Measurements from ENCODE around the gene TFIP11.

Gene TFIP11

DNA sequence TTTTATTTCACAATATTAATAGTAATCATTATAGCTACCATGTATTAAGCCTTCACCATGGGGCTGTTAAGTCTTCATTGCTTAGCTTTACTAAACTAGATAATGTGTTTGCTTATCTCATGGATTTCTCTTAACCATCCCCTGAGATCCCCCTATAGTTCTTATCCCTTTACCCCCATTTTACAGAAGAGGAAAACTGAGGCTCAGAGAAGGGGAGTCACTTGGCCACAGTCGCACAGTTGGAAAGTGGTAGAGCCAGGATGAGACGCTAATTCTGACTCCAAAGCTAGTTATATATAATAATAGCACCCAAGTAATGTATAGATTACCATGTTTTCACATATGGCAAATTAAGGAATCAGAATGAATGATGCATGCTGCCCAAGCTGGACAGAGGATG is 9.7 kb upstream of the TFIP11 start:
- TF ChIP-seq, protein P1, sequence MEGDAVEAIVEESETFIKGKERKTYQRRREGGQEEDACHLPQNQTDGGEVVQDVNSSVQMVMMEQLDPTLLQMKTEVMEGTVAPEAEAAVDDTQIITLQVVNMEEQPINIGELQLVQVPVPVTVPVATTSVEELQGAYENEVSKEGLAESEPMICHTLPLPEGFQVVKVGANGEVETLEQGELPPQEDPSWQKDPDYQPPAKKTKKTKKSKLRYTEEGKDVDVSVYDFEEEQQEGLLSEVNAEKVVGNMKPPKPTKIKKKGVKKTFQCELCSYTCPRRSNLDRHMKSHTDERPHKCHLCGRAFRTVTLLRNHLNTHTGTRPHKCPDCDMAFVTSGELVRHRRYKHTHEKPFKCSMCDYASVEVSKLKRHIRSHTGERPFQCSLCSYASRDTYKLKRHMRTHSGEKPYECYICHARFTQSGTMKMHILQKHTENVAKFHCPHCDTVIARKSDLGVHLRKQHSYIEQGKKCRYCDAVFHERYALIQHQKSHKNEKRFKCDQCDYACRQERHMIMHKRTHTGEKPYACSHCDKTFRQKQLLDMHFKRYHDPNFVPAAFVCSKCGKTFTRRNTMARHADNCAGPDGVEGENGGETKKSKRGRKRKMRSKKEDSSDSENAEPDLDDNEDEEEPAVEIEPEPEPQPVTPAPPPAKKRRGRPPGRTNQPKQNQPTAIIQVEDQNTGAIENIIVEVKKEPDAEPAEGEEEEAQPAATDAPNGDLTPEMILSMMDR (IDR thresholded peaks at IDR 0.05; ENCODE audit: extremely low read depth, missing control alignments), result no peak
- no peak for DNase-seq (ENCODE audit: low spot score)

DNA sequence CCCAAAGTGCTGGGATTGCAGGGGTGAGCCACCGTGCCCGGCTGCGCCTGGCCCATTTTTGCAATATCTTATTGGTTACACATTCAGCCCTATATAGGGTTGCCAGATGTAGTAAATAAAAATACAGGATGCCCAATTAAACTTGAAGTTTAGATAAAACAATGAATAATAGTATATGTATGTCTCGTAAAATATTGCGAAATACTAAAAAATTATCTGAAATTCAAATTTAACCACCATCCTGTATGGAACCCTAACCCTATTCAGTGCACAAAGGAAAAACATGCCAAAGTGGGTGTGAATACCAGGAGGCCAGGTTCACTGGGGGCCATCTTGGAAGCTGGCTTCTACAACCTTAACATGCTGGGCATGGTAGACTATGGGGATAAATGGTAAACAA is 5.2 kb upstream of the TFIP11 start:
- TF ChIP-seq, protein P1 (IDR thresholded peaks at IDR 0.05; ENCODE audit: extremely low read depth, missing control alignments), result no peak
- DNase-seq (ENCODE audit: low spot score), result no peak

DNA sequence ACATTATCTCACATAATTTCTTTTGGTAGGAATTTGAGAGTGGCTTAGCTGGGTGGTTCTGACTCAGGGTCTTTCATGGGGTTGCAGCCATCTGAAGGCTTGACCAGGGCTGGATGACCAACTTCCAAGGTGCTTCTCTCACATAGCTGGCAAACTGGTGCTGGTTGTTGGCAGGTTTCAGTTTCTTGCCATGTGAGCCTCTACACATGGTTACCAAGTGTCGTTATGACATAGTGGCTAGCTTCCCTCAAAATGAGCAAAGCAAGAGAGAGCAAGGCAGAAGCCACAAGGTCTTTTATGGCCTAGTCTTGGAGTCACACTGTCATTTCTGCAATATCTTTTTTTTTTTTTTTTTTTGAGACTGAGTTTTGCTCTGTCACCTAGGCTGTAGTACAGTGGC is 4.2 kb upstream of the TFIP11 start:
- TF ChIP-seq, protein P1 (IDR thresholded peaks at IDR 0.05; ENCODE audit: extremely low read depth, missing control alignments), result no peak
- DNase-seq (ENCODE audit: low spot score), result no peak

DNA sequence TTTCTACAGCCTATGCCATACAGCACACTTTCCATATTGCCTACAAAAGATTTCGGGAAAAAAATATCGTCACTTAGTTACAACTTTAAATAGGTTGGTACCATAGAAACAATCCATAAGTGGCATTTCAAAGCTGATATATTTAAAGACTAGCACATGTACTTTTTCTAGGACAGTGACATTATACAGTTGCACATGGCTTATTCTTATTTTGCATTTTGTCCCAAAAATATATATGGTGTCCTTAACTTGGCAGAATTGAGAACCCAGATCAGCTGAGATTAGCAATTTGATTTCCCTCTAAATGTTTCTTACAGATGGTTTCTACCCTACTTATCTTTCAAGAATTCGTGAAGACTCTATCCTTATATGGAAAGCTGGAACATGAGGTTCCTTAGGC is 3.7 kb upstream of the TFIP11 start:
- no peak for DNase-seq (ENCODE audit: low spot score)
- TF ChIP-seq, protein P1 (IDR thresholded peaks at IDR 0.05; ENCODE audit: extremely low read depth, missing control alignments), result no peak

DNA sequence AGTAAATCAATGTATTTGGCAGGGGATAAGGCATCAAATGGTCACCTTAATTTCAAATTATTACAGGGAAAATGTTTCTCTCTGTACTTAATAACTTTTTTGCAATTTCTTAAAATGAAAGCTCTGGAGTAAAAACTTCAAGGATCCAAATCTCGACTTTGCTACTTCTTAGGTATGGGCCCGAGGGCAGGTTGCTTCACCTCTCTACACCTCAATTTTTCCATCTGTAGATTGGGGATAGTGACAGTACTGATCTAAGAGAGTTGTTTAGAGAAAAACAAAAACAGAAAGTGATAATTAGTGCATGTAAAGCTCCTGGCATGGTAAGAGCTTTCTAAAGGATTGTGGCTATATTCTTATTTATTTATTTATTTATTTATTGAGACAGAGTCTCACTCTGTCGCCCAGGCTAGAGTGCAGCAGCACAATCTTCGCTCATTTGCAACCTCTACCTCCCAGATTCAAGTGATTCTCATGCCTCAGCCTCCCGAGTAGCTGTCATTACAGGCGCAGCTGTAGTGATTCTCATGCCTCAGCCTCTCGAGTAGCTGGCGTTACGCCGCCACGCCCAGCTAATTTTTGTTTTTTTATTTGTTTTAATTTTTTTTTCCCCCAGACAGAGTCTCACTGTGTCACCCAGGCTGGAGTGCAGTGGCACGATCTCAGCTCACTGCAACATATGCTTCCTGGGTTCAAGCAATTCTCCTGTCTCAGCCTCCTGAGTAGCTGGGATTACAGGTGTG is 2.3 kb upstream of the TFIP11 start:
- no peak for DNase-seq (ENCODE audit: low spot score)
- TF ChIP-seq, protein P1 (IDR thresholded peaks at IDR 0.05; ENCODE audit: extremely low read depth, missing control alignments), result no peak

DNA sequence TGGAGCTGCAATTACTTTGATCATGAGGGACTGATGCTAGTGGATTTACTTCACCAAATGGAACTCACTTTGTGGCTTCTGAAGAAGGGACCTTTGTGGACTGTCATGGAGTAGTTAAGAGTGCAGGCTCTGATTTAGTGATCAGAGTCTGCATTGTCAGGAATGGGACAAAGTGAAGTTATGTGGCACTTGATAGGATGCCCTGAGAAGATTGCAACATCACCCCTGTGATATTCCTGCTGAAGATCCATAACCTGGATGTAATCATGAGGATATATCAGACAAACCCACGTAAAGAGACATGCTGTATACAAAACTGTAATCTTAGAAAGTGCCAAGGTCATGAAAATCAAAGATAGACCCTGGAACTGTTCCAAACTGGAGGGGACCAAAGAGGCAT is 1.6 kb upstream of the TFIP11 start:
- TF ChIP-seq, protein P1 (IDR thresholded peaks at IDR 0.05; ENCODE audit: extremely low read depth, missing control alignments), result no peak
- no peak for DNase-seq (ENCODE audit: low spot score)

DNA sequence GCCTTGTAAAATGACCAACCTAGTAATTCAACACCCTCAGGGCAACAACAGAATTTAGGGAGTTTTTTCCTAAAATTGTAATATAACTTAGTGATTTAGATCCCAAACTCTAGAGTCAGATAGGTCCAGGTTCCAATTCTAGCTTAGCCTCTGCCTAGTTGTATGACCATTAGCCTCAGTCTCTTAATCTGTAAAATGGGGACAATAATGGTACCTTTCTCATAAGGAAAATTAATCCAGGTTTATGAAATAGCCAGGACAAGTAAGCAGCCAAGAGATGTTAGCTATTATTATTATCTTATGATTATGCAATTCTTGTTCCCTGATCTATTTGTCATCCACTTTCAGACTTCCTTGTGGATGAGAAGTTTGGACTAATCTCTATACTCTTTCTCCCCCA is 4.1 kb downstream of the TFIP11 start:
- TF ChIP-seq, protein P1 (IDR thresholded peaks at IDR 0.05; ENCODE audit: extremely low read depth, missing control alignments), result no peak
- DNase-seq (ENCODE audit: low spot score), result no peak

Data from GM20000 (cell line).